Osteoblast (primary cell): ENCODE data around the gene NEIL3. TPM values are rescaled to one million over a fixed set of nuclear protein-coding genes. Genes with fewer than 3 reads are reported as not detected.

Experiments used
- DNase-seq: peaks from one replicate; pipeline ENCODE4 v3.0.0; 2011; ENCODE audit warnings: low spot score, mixed read lengths; ENCODE audit not compliant: insufficient read length; ENCODE audit errors: missing footprints
- H2AFZ ChIP-seq: 2 replicates; pipeline ENCODE4 v1.6.0; 2011; ENCODE audit warnings: mild to moderate bottlenecking, low read length
- H3K27ac ChIP-seq: 2 replicates; pipeline ENCODE4 v1.5.1; 2011; ENCODE audit warnings: mild to moderate bottlenecking, low read depth, low read length, moderate library complexity
- H3K27me3 ChIP-seq: 2 replicates; pipeline ENCODE4 v1.6.0; 2012; ENCODE audit warnings: mild to moderate bottlenecking, control low read depth, inconsistent platforms, low read length, moderate library complexity; ENCODE audit not compliant: insufficient read depth
- H3K36me3 ChIP-seq: 2 replicates; pipeline ENCODE4 v1.5.1; 2011; ENCODE audit warnings: mild to moderate bottlenecking, low read length, control low read depth, moderate library complexity; ENCODE audit not compliant: insufficient read depth
- H3K4me1 ChIP-seq: 2 replicates; pipeline ENCODE4 v1.5.1; 2011; ENCODE audit warnings: mild to moderate bottlenecking, low read length, control low read depth, moderate library complexity; ENCODE audit not compliant: insufficient read depth
- H3K4me2 ChIP-seq: 2 replicates; pipeline ENCODE4 v1.6.0; 2011; ENCODE audit warnings: mild to moderate bottlenecking, low read length; ENCODE audit not compliant: insufficient read depth
- H3K4me3 ChIP-seq: fragments of 200-600 bp; sonication (generic); 3 replicates; pipeline ENCODE4 v1.5.1; 2012; ENCODE audit warnings: mild to moderate bottlenecking, low read length, inconsistent platforms; ENCODE audit not compliant: insufficient read depth
- H3K79me2 ChIP-seq: 2 replicates; pipeline ENCODE4 v1.6.0; 2012; ENCODE audit warnings: mild to moderate bottlenecking, low read length, control low read depth, inconsistent platforms; ENCODE audit not compliant: insufficient read depth
- H3K9me3 ChIP-seq: 2 replicates; pipeline ENCODE4 v1.5.1; 2011; ENCODE audit warnings: low read depth, low read length, control low read depth
- H4K20me1 ChIP-seq: 2 replicates; pipeline ENCODE4 v1.6.0; 2012; ENCODE audit warnings: mild to moderate bottlenecking, low read length, control low read depth; ENCODE audit not compliant: insufficient read depth
- total RNA-seq: library from RNA; depleted of rRNA; stranded (reverse); fragments of >200 nt; gene quantifications from 2 replicates; pipeline ENCODE4 v1.2.3, GENCODE V29; 2012
- TF ChIP-seq, protein P1 (sequence below): IDR thresholded peaks from 2 replicates; pipeline ENCODE4 v1.5.1; 2011; ENCODE audit warnings: mild to moderate bottlenecking, low read depth, low read length, moderate library complexity; ENCODE audit errors: extremely low read depth

NEIL3 gene
- total RNA-seq, 1 donor, result 5.4 TPM

DNA sequence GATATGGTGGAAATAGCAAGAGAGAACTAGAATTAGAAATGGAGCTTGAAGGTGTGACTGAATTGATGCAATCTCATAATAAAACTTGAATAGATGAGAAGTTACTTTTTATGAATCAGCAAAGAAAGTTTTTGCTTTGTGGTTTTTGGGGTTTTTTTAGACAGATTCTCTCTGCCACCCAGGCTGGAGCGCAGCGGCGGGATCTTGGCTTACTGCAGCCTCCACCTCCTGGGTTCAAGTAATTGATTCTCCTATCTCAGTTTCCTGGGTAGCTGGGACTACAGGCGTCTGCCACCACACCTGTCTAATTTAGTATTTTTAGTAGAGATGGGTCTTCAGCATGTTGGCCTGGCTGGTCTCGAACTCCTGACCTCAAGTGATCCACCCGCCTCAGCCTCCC, 23.7 kb upstream of the NEIL3 start:
- Histone ChIP-seq H2AFZ (no peak overlapping the region), H3K27ac (no peak overlapping the region), H3K36me3 (no peaks in the 10 kb centered on the region), H3K9me3 (no peaks in the 10 kb centered on the region), H4K20me1 (no peaks in the 10 kb centered on the region), H3K79me2 (no peaks in the 10 kb centered on the region), H3K4me1 (peaks cover 4% of the 10 kb centered on the region), H3K27me3 (no peaks in the 10 kb centered on the region), H3K4me2 (no peak overlapping the region), H3K4me3 (no peak overlapping the region)
- no peak for DNase-seq
- TF ChIP-seq, protein P1, sequence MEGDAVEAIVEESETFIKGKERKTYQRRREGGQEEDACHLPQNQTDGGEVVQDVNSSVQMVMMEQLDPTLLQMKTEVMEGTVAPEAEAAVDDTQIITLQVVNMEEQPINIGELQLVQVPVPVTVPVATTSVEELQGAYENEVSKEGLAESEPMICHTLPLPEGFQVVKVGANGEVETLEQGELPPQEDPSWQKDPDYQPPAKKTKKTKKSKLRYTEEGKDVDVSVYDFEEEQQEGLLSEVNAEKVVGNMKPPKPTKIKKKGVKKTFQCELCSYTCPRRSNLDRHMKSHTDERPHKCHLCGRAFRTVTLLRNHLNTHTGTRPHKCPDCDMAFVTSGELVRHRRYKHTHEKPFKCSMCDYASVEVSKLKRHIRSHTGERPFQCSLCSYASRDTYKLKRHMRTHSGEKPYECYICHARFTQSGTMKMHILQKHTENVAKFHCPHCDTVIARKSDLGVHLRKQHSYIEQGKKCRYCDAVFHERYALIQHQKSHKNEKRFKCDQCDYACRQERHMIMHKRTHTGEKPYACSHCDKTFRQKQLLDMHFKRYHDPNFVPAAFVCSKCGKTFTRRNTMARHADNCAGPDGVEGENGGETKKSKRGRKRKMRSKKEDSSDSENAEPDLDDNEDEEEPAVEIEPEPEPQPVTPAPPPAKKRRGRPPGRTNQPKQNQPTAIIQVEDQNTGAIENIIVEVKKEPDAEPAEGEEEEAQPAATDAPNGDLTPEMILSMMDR, result no peak

DNA sequence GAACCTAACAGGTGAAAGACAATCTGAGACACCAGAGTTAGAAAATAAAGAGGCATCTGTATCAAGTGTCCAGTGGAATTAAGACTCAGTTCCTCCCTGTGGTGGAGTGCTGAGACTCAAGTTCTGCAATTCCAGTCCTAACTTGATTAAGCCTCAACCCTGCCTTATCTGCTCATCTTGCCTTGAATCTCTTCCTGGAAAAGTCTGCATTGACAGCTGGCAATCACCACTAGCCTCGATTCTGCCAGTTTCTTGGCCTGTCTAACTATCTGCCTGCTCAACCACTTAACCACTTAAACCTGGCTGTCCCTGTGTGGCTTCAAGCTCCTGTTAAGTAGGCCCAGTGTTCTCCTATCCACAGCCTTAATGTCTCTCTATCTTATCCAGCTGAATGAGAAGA, 22.4 kb upstream of the NEIL3 start:
- no peak overlapping the region for H3K4me2 ChIP-seq
- H3K27me3 ChIP-seq, result no peaks in the 10 kb centered on the region
- peak overlapping the region; percentile 51 for H2AFZ ChIP-seq
- no peak overlapping the region for H3K27ac ChIP-seq
- TF ChIP-seq, protein P1, result no peak
- no peaks in the 10 kb centered on the region for H3K79me2 ChIP-seq
- no peak overlapping the region for H3K4me3 ChIP-seq
- H4K20me1 ChIP-seq, result no peaks in the 10 kb centered on the region
- peaks cover 4% of the 10 kb centered on the region for H3K4me1 ChIP-seq
- H3K36me3 ChIP-seq, result no peaks in the 10 kb centered on the region
- no peaks in the 10 kb centered on the region for H3K9me3 ChIP-seq
- DNase-seq, result no peak

DNA sequence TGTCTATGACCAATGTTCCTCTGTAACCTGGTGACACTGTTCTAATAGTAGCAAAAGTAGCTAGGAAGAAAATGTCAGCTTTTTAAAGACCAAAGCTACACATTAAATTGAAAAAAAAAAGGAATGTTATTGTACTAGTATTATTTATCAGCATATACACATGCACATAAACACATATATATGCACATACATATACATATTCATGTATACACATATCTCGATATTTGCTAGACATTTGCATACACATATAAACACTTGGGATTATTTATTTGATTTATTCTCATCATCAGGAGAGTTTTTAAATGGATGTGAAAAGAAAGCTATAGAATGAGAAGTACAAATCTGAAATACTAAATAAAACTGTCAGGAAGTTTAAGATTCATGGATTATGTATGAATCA, 21.3 kb upstream of the NEIL3 start:
- no peak overlapping the region for H3K4me2 ChIP-seq
- H3K9me3 ChIP-seq, result no peaks in the 10 kb centered on the region
- H4K20me1 ChIP-seq, result no peaks in the 10 kb centered on the region
- no peaks in the 10 kb centered on the region for H3K4me1 ChIP-seq
- H3K79me2 ChIP-seq, result no peaks in the 10 kb centered on the region
- TF ChIP-seq, protein P1, result no peak
- no peak overlapping the region for H3K27ac ChIP-seq
- H3K36me3 ChIP-seq, result no peaks in the 10 kb centered on the region
- DNase-seq, result no peak
- H3K27me3 ChIP-seq, result no peaks in the 10 kb centered on the region
- H3K4me3 ChIP-seq, result no peak overlapping the region
- H2AFZ ChIP-seq, result no peak overlapping the region

DNA sequence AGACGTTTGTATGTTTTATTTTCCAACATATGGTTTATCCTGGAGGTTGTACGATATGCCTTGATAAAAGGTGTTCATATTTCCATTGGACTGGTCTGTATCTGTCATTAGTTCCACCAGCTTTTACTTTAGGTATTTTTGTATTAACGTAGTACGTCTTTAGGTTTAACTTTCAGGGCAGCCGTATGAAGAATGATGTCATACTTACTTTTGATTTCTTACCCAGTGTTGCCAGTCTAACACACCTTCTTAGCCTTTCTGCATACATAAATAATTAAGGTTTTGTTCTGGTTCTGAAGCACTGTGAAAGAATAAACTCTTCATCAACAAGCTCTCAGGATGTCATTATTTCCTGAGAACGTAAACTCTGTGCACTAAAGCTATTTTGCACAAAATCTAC, 18.9 kb upstream of the NEIL3 start:
- no peak overlapping the region for H3K4me2 ChIP-seq
- H3K79me2 ChIP-seq, result no peaks in the 10 kb centered on the region
- TF ChIP-seq, protein P1, result no peak
- no peak overlapping the region for H3K27ac ChIP-seq
- no peak for DNase-seq
- H2AFZ ChIP-seq, result no peak overlapping the region
- peaks cover 10% of the 10 kb centered on the region for H3K4me1 ChIP-seq
- H3K4me3 ChIP-seq, result no peak overlapping the region
- no peaks in the 10 kb centered on the region for H4K20me1 ChIP-seq
- H3K9me3 ChIP-seq, result no peaks in the 10 kb centered on the region
- H3K27me3 ChIP-seq, result no peaks in the 10 kb centered on the region
- no peaks in the 10 kb centered on the region for H3K36me3 ChIP-seq
